GM12874 (cell line): Measurements from ENCODE around the gene ST6GALNAC5.

Experiments
- TF ChIP-seq, protein P1 (sequence below): IDR thresholded peaks from 2 replicates; pipeline ENCODE4 v1.5.1; 2011; ENCODE audit warnings: low read depth, mild to moderate bottlenecking, control low read depth, low read length, moderate library complexity; ENCODE audit not compliant: insufficient read depth

ST6GALNAC5 gene

GRCh38 chr1:76921590-76921989 lies 54.3 kb downstream of the ST6GALNAC5 start:
- TF ChIP-seq, protein P1, sequence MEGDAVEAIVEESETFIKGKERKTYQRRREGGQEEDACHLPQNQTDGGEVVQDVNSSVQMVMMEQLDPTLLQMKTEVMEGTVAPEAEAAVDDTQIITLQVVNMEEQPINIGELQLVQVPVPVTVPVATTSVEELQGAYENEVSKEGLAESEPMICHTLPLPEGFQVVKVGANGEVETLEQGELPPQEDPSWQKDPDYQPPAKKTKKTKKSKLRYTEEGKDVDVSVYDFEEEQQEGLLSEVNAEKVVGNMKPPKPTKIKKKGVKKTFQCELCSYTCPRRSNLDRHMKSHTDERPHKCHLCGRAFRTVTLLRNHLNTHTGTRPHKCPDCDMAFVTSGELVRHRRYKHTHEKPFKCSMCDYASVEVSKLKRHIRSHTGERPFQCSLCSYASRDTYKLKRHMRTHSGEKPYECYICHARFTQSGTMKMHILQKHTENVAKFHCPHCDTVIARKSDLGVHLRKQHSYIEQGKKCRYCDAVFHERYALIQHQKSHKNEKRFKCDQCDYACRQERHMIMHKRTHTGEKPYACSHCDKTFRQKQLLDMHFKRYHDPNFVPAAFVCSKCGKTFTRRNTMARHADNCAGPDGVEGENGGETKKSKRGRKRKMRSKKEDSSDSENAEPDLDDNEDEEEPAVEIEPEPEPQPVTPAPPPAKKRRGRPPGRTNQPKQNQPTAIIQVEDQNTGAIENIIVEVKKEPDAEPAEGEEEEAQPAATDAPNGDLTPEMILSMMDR, result no peak

DNA sequence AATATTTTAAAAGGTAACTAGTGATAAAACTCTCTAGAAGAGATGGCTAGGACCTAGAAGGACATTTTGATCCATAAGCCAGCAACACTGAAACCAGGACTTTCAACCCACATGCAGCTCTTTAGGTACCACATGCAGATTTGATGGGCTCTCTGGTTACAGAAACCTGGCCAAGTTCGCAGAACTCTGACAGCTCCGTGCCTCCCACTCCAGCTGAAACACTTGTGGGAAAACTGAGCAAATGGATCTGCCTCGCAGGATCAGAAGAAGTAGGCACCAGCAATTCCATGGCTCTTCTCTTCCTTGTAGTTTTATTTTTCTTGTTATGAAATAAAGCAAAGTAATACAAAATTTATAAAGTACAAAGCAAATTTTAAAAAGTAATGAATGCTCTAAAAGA lies 58.5 kb downstream of the ST6GALNAC5 start:
- TF ChIP-seq, protein P1, result no peak

GRCh38 chr1:76928522-76928921 lies 61.2 kb downstream of the ST6GALNAC5 start:
- TF ChIP-seq, protein P1, result no peak

GRCh38 chr1:76929136-76929535 lies 61.9 kb downstream of the ST6GALNAC5 start:
- TF ChIP-seq, protein P1, result no peak

- TF ChIP-seq, protein P1, result no peak
Measured at GRCh38 chr1:76933847-76934815, 66.9 kb downstream of the ST6GALNAC5 start.

- TF ChIP-seq, protein P1, result no peak
Measured at GRCh38 chr1:76938304-76938703, 71.0 kb downstream of the ST6GALNAC5 start.

DNA sequence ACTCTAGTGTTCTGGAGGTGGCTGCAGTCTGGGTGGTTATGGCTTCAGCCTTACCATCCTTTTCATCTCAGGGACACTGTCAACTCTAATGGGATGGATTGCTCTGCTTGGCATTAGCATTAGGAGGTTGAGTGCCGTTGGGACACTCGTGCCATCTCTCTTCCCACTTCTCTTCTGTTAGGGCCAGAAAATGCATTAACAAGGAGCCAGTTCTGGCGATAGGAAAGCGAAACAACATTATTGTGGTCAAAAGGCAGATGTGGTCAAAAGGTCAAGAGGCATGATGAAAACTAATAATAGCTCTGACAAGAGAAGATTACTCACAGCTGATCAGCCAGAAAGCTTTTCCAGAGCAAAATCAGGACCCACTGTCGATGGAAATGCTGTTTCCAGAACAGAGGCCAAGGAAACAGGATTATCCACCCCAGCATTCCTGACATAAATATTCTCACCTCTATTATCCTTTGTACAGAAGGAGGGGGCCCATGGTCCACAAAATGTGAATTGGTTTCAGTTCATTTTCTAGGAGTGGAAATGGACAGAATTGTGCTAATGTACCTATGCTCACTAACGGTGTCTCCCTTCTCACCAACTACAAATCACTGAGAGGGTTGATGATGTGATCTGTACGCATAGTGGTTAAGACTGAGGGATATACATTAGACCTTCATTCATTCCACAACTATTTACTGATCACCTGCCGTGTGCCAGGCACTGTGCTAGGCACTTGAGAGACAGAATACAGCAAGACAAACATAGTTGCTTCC lies 72.0 kb downstream of the ST6GALNAC5 start:
- TF ChIP-seq, protein P1, result no peak
